Measurements from ENCODE around the gene KLHL8. TPM values are rescaled to one million over a fixed set of nuclear protein-coding genes. Genes with fewer than 3 reads are reported as not detected.
"Not testable (repeated sequence)": the region's sequence is repeated elsewhere in the genome, so short reads cannot be mapped to it uniquely, and the experiment has no call there.

The KLHL8 gene
- total RNA-seq, 2 donors from 2014 or later = 15.7 to 18.8 TPM

DNA sequence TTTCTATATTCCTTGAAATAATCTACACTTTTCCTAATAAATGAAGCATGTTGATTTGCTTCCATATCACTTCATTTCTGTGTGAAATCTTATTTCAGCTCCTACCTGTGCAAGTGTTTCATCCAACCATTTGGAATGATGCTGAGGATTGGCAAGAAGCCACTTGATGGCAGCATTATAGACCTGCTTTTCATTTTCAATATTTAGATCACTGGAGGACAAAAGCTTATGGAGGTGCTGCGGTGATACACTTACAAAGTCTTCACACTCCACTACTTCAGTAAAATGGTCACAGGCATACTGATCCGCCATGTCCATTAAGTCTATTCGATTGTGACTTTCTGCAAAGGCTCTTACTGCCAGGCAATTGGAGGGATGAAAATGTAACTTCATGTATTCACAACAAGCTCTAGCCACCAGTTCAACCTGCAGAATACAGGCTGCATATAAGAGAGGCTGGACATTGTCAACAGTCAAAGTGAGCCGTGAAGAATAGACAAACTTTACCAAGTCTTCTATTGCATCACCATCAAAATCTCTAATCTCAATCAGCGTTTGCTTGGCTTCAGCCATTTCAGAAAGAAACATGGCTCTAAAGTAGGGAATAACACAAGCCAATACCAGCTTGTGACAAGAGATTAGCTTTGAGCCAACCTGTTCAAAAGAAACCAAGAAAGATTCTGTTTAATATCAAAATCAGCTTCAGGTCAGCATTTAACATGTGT, 35.1 kb downstream of the KLHL8 start:
- H3K36me3 Mint-ChIP-seq = no peaks in the 10 kb centered on the region
- no peaks in the 10 kb centered on the region for H3K27me3 Mint-ChIP-seq
- no peaks in the 10 kb centered on the region for H3K9me3 Mint-ChIP-seq
- no peak overlapping the region for H3K4me3 Mint-ChIP-seq
- no peaks in the 10 kb centered on the region for H3K4me1 Mint-ChIP-seq (ENCODE audit: low read depth in 2 of 2)
- ATAC-seq (no peak), DNase-seq (ENCODE audit: low spot score) (no peak)
- no peak overlapping the region for H3K27ac Mint-ChIP-seq

DNA sequence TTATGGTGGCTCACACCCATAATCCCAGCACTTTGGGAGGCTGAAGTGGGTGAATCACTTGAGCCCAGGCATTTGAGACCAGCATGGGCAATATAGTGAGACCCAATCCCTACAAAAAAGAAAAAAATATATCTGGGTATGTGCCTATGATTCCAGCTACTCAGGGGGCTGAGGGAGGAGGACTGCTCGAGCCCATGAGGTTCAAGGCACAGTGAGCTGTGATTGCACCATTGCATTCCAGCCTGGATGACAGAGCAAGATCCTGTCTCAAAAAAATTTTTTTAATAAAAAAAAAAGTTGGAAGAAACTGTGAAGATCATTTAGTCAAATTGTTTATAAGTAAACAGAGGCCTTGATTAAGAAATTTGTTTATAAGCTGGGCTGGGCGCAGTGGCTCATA, 39.7 kb downstream of the KLHL8 start:
- DNase-seq (ENCODE audit: low spot score) (no peak), ATAC-seq (no peak)
- H3K27me3 Mint-ChIP-seq = no peaks in the 10 kb centered on the region
- peaks cover 0 to 3% of the 10 kb centered on the region in 2 donors for H3K4me1 Mint-ChIP-seq (ENCODE audit: low read depth in 2 of 2)
- no peaks in the 10 kb centered on the region for H3K36me3 Mint-ChIP-seq
- H3K27ac Mint-ChIP-seq = no peak overlapping the region
- no peaks in the 10 kb centered on the region for H3K9me3 Mint-ChIP-seq
- no peak overlapping the region for H3K4me3 Mint-ChIP-seq

DNA sequence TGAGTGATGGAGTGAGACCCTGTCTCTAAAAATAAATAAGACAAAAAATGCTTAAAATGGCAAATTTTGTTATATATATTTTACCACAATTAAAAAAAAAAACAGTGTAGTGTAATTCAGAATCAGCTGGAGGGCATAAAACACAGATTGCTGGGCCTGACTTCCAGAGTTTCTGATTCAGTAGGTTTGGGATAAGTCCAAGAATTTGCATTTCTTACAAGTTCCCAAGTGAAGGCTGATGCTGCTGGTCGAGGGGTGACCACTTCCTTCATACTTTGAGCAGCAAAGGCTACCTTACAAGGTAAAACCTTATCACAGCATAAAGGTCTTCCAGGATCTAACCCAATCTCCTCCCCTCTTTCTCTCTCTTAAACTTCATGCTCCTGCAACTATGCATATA, 40.7 kb downstream of the KLHL8 start:
- Mint-ChIP-seq H3K4me3 (no peak overlapping the region), H3K27me3 (no peaks in the 10 kb centered on the region), H3K4me1 (ENCODE audit: low read depth in 2 of 2) (peaks cover 0 to 3% of the 10 kb centered on the region in 2 donors), H3K36me3 (peaks cover 1% of the 10 kb centered on the region), H3K27ac (no peak overlapping the region), H3K9me3 (no peaks in the 10 kb centered on the region)
- ATAC-seq = no peak
- DNase-seq (ENCODE audit: low spot score) = no peak

DNA sequence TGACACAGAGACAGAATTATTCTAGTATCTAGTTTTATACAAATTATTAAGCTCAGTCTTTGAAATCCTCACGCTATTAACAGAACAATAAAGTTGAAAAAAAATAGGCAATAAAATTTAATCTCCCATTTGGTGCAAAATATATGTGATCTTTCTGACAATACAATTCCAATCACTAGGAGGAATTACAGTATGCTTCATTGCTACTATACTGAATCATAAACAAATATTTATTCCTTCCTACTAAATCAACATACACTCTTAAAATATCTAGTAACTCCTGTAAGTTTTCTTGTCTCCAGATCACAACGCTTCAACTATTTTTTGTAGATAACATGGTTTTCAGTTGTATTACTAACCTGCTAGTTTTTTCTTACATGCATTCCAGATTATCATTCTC, 45.7 kb downstream of the KLHL8 start:
- Mint-ChIP-seq H3K27ac (no peak overlapping the region), H3K27me3 (no peaks in the 10 kb centered on the region), H3K36me3 (peaks cover 4% of the 10 kb centered on the region), H3K9me3 (no peaks in the 10 kb centered on the region), H3K4me1 (ENCODE audit: low read depth in 2 of 2) (no peaks in the 10 kb centered on the region), H3K4me3 (no peak overlapping the region)
- no peak for ATAC-seq
- no peak for DNase-seq (ENCODE audit: low spot score)

DNA sequence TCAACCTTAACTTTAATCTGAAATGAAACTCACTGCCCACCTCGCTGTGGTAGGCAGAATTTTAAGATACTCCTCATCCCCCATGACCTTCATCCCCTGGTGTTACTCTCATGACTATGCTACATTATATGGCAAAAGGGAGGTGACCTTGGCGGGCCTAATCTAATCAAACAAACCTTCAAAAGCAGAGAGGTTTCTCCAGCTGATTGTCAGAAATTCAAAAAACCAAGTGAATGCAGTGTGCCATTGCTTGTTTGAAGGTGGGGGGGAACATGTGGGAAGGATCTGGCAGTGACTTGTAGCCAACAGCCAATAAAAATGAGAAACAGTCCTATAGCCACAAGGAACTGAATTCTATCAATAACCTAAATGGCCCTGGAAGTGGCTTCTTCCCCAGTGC, 48.5 kb downstream of the KLHL8 start:
- H3K4me1 Mint-ChIP-seq (ENCODE audit: low read depth in 2 of 2) = no peaks in the 10 kb centered on the region
- peaks cover 4% of the 10 kb centered on the region for H3K36me3 Mint-ChIP-seq
- no peaks in the 10 kb centered on the region for H3K9me3 Mint-ChIP-seq
- H3K4me3 Mint-ChIP-seq = no peak overlapping the region
- no peaks in the 10 kb centered on the region for H3K27me3 Mint-ChIP-seq
- ATAC-seq = no peak
- H3K27ac Mint-ChIP-seq = no peak overlapping the region
- no peak for DNase-seq (ENCODE audit: low spot score)

DNA sequence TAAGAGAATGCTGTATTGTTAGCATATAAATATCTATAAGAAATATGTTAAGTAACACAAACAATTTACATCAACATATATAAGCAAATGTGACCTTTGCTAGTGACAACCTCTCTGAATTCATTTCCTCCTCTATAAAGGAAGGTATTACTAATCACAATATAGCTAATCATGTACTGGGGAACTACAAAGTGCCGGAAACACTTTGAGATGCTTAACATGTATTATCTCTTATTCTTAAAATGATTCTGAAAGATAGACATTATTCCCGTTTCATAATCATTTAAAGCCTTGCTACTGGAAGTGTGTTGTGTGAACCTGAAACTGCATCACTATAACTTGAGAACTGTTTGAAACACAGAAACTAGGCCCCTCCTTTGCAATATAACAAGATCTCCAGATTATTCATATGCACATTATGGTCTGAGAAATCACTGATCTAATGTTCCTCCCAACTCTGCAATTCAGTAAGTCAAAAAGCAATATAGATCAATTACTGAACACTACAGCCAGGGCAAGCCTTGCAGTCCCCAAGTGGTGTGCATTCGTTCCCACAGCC, 54.0 kb downstream of the KLHL8 start:
- ATAC-seq (no peak), DNase-seq (ENCODE audit: low spot score) (no peak)
- no peaks in the 10 kb centered on the region for H3K36me3 Mint-ChIP-seq
- no peak overlapping the region for H3K27ac Mint-ChIP-seq
- H3K9me3 Mint-ChIP-seq = no peaks in the 10 kb centered on the region
- no peaks in the 10 kb centered on the region for H3K27me3 Mint-ChIP-seq
- no peaks in the 10 kb centered on the region for H3K4me1 Mint-ChIP-seq (ENCODE audit: low read depth in 2 of 2)
- no peak overlapping the region for H3K4me3 Mint-ChIP-seq

DNA sequence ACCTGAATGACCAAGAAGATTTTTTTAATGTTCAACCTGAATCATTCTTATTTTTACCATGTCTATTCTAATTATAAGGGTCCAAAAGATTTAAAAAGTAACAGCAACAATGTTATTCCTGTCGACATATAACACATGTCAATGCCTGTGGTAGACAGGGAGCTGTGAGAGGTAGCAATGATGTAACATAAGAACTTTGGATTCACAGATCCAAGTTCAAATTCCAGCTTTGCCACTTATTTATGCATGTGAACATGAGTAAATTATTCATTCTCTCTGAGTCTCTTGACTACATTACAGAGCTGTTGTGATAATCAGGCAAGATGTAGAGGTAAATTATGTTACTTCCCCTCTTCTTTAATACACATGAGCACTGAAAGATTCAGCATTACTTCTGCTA, 54.5 kb downstream of the KLHL8 start:
- H3K27me3 Mint-ChIP-seq = no peaks in the 10 kb centered on the region
- H3K27ac Mint-ChIP-seq = no peak overlapping the region
- no peak for ATAC-seq
- no peak overlapping the region for H3K4me3 Mint-ChIP-seq
- H3K9me3 Mint-ChIP-seq = no peaks in the 10 kb centered on the region
- DNase-seq (ENCODE audit: low spot score) = no peak
- H3K4me1 Mint-ChIP-seq (ENCODE audit: low read depth in 2 of 2) = no peaks in the 10 kb centered on the region
- H3K36me3 Mint-ChIP-seq = no peaks in the 10 kb centered on the region

DNA sequence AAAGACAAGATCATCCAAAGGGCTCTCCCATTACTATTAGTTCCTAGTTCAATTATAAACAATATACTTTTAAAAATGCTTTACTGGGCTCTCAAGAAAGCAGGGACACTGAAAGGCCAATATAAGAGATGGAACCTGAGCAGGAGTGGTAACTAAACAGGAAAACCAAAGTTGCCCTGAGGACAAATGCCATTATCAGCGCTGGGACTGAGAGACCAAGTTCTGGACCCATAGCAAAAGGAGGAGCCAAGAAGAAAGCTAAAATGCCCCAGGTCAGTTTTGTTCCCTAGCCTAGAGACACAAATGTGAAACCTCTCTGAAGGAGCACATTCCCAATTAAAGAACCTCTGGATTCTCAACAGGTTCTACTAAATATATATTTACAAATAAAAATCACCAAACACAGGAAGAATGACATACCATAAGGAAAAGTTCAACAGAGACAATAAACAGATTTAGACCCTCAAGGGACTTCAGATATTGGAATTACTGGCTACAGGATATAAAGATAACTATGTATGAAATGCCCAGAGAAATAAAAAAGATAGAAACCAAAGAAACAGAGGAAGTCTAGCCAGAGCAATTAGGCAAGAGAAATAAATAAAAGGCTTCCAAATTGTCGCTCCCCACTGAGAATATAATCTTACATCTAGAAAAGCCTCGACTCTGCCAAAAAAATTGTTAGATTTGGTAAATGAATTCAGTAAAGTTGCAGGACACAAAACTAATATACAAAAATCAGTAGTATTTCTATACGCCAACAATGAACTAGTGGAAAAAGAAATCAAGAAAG, 67.1 kb downstream of the KLHL8 start:
- DNase-seq (ENCODE audit: low spot score) (no peak), ATAC-seq (no peak)
- Mint-ChIP-seq H3K27ac (no peak overlapping the region), H3K4me1 (ENCODE audit: low read depth in 2 of 2) (peaks cover 3 to 6% of the 10 kb centered on the region in 2 donors), H3K9me3 (no peaks in the 10 kb centered on the region), H3K36me3 (no peaks in the 10 kb centered on the region), H3K4me3 (no peak overlapping the region), H3K27me3 (no peaks in the 10 kb centered on the region)

DNA sequence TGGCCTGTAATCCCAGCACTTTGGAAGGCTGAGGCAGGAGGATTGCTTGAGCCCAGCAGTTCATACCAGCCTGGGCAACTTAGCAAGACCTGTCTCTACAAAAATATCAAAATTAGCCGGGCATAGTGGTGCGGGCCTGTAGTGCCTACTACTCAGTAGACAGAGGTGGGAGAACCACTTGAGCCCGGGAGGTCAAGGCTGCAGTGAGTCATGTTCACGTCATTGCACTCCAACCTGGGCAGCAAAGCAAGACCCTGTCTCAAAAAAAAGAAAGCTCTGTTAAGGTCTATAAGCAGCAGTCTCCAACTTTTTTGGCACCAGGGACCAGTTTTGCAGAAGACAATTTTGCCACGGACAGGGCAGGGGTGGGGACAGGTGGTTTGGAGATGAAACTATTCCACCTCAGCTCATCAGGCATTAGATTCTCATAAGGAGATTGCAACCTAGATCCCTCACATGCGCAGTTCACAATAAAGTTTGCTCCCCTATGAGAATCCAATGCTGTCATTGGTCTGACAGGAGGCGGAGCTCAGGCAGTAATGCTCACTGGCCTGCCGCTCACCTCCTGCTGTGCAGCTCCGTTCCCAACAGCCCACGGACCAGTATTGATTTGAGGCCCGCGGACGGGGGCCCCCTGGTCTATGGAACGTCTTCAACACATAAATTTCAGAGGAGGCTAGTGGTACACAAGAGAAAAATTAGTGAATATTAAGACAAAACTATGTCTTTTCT, 67.9 kb downstream of the KLHL8 start:
- DNase-seq (ENCODE audit: low spot score) = no peak
- H3K9me3 Mint-ChIP-seq = no peaks in the 10 kb centered on the region
- H3K36me3 Mint-ChIP-seq = no peaks in the 10 kb centered on the region
- H3K27me3 Mint-ChIP-seq = no peaks in the 10 kb centered on the region
- H3K4me1 Mint-ChIP-seq (ENCODE audit: low read depth in 2 of 2) = peaks cover 3 to 6% of the 10 kb centered on the region in 2 donors
- H3K27ac Mint-ChIP-seq = no peak overlapping the region
- ATAC-seq = no peak
- no peak overlapping the region for H3K4me3 Mint-ChIP-seq

DNA sequence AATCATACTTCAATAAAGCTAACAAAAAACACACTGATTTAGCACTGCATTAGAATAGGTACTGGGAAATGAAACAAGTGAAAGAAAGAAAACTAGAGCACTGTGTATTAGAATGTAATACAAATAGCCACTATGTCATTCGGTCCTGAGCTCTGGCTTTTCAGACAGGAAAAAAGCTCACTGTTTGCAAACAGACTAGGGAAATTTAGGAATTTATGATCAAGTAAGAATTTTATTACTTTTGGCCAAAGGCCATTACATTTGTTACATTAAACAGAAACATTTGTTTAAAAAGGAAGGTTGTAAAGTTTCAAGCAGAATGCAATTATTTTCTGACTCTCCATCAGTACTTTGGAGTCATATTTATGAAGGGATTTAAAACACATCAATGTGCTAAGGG, 68.7 kb downstream of the KLHL8 start:
- H3K27me3 Mint-ChIP-seq = no peaks in the 10 kb centered on the region
- DNase-seq (ENCODE audit: low spot score) (no peak), ATAC-seq (no peak)
- no peak overlapping the region for H3K4me3 Mint-ChIP-seq
- no peaks in the 10 kb centered on the region for H3K9me3 Mint-ChIP-seq
- peaks cover 3 to 6% of the 10 kb centered on the region in 2 donors for H3K4me1 Mint-ChIP-seq (ENCODE audit: low read depth in 2 of 2)
- H3K27ac Mint-ChIP-seq = no peak overlapping the region
- H3K36me3 Mint-ChIP-seq = no peaks in the 10 kb centered on the region

DNA sequence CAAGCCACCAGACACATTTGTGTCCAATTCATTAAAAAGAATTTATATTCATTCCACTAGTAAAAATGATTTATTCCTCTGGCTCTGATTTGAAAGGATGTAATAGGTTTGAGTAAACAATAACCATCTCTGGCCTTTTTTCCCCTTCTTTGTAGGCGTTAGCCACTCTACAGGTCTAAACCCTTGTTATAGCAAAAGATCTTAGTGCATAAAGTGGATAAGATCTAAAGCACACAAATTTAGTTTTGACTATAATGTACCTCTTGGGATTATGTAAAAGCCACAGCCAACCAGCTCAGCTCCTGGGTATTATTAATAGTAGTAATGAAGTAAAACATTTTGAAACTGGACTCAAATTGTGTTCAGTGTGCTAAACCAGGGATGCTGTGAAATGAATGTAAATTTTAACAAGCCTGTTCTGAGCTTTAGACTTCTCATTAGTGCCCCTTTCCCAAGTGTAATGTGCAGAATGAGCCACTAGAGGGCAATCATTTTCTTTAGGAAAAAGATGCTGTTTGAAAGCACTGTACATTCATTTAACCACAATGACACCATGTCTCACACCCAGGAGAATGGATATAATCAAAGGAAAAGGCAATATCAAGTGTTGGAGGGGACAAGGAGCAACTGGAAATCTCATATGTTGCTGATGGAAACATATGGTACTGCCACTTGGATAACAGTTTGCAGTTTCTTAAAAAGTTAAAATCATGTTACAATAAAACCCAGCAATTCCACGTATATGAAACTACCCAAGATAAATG, 69.7 kb downstream of the KLHL8 start:
- Mint-ChIP-seq H3K9me3 (no peaks in the 10 kb centered on the region), H3K36me3 (no peaks in the 10 kb centered on the region), H3K27ac (no peak overlapping the region), H3K4me1 (ENCODE audit: low read depth in 2 of 2) (peaks cover 3 to 6% of the 10 kb centered on the region in 2 donors), H3K4me3 (no peak overlapping the region), H3K27me3 (no peaks in the 10 kb centered on the region)
- peak; percentile 73 for DNase-seq (ENCODE audit: low spot score)
- ATAC-seq = peak in 1 of 2 donors; percentile 65

DNA sequence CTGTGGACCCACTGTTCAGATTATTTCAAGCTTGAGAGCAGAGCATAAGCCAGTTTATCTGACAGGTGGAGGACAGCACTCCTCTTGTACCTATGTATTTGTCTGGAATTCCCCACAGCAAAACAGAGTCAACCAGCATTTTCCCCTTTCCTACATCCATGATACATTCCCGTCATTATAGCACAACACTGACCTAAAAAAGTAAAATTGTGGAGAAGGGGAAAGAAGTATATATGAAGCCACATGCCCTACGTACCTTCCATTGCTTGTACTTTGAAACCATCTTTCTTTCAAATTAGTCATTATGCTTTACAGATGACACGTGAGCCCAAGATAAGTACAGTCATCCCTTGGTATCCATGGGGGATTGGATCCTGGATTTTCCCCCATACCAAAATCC, 73.3 kb downstream of the KLHL8 start:
- H3K27ac Mint-ChIP-seq = no peak overlapping the region
- no peak for DNase-seq (ENCODE audit: low spot score)
- H3K27me3 Mint-ChIP-seq = no peaks in the 10 kb centered on the region
- no peak for ATAC-seq
- peaks cover 6% of the 10 kb centered on the region in 2 donors for H3K4me1 Mint-ChIP-seq (ENCODE audit: low read depth in 2 of 2)
- no peak overlapping the region for H3K4me3 Mint-ChIP-seq
- no peaks in the 10 kb centered on the region for H3K36me3 Mint-ChIP-seq
- no peaks in the 10 kb centered on the region for H3K9me3 Mint-ChIP-seq

DNA sequence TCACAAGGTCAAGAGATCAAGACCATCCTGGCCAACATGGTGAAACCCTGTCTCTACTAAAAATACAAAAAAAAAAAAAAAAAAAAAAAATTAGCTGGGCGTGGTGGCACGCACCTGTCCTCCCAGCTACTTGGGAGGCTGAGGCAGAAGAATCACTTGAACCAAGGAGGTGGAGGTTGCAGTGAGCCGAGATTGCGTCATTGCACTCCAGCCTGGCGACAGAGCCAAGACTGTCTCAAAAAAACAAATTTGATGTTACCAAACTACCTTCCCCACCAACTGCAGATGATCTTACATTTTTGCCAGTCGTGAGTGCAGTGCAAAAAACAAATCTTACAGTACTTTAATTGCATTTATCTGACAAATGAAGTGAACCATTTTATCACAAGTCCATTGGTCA, 74.5 kb downstream of the KLHL8 start:
- not testable (repeated sequence) for H3K36me3 Mint-ChIP-seq; DNase-seq (ENCODE audit: low spot score); H3K27ac Mint-ChIP-seq; H3K4me1 Mint-ChIP-seq (ENCODE audit: low read depth in 2 of 2); H3K9me3 Mint-ChIP-seq; ATAC-seq; H3K4me3 Mint-ChIP-seq; H3K27me3 Mint-ChIP-seq

Data from natural killer cell treated with Interleukin-12 subunit alpha and Interleukin-12 subunit beta and Interleukin-15 and Interleukin-18, amount 100 ng/mL, for 72 hours (primary cell).